GM13976 (cell line): ENCODE data around the gene DEFB119.
"Not testable (repeated sequence)": the region's sequence is repeated elsewhere in the genome, so short reads cannot be mapped to it uniquely, and the experiment has no call there.

ENCODE experiments used
- DNase-seq: peaks from one replicate; pipeline ENCODE4 v3.0.0; 2012; ENCODE audit warnings: low spot score
- in situ Hi-C: fragments of 300-500 bp; cut with MboI; formaldehyde crosslinking; loops from one replicate; pipeline ENCODE4 v1.12.0; 2022; ENCODE audit warnings: low sequenced_read_pairs, mixed read lengths, inconsistent platforms; ENCODE audit not compliant: unreplicated experiment
- TF ChIP-seq, protein P1 (sequence below): IDR thresholded peaks from 2 replicates; pipeline ENCODE4 v1.5.1; 2012; ENCODE audit warnings: borderline replicate concordance, mild to moderate bottlenecking; ENCODE audit not compliant: insufficient read depth; ENCODE audit errors: extremely low read depth, missing control alignments, control extremely low read depth

DEFB119 gene

GRCh38 chr20:31390490-31390889 lies at the start of gene DEFB119:
TSS of gene DEFB119 (minus strand) at chr20:31390590. CDS start at chr20:31390483, 107 bp downstream.
- in situ Hi-C loops: no loop called here
- DNase-seq: no peak
- TF ChIP-seq, protein P1, sequence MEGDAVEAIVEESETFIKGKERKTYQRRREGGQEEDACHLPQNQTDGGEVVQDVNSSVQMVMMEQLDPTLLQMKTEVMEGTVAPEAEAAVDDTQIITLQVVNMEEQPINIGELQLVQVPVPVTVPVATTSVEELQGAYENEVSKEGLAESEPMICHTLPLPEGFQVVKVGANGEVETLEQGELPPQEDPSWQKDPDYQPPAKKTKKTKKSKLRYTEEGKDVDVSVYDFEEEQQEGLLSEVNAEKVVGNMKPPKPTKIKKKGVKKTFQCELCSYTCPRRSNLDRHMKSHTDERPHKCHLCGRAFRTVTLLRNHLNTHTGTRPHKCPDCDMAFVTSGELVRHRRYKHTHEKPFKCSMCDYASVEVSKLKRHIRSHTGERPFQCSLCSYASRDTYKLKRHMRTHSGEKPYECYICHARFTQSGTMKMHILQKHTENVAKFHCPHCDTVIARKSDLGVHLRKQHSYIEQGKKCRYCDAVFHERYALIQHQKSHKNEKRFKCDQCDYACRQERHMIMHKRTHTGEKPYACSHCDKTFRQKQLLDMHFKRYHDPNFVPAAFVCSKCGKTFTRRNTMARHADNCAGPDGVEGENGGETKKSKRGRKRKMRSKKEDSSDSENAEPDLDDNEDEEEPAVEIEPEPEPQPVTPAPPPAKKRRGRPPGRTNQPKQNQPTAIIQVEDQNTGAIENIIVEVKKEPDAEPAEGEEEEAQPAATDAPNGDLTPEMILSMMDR: no peak

DNA sequence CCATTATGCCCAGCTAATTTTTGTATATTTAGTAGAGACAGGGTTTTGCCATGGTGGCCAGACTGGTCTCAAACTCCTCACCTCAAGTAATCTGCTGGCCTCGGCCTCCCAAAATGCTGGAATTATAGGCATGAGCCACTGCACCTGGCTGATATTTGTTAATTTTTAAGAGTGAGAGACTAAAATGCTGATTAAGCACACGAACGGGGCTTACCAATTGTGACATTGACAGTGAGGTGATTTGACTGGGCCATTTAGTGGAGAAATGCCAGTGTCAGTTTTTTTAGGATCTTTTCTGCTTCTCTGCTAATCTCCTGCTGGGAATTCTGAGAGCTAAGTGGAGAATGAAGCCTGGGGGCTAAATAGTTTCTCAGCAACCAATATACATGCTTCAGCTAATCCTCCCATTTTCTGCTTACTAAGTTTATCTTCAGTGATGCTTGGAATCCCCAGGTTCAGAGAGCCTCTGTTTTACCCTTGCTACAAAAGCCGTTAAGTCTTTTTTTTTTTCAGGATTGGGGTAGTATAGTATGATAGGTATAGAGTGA lies 40.3 kb upstream of the DEFB119 start:
- TF ChIP-seq, protein P1: no peak
- in situ Hi-C loops: no loop called here
- DNase-seq: no peak

- in situ Hi-C loops, DNase-seq: not testable (repeated sequence)
These were observed 37.2 kb upstream of the DEFB119 start for GRCh38 chr20:31427576-31427975.

DNA sequence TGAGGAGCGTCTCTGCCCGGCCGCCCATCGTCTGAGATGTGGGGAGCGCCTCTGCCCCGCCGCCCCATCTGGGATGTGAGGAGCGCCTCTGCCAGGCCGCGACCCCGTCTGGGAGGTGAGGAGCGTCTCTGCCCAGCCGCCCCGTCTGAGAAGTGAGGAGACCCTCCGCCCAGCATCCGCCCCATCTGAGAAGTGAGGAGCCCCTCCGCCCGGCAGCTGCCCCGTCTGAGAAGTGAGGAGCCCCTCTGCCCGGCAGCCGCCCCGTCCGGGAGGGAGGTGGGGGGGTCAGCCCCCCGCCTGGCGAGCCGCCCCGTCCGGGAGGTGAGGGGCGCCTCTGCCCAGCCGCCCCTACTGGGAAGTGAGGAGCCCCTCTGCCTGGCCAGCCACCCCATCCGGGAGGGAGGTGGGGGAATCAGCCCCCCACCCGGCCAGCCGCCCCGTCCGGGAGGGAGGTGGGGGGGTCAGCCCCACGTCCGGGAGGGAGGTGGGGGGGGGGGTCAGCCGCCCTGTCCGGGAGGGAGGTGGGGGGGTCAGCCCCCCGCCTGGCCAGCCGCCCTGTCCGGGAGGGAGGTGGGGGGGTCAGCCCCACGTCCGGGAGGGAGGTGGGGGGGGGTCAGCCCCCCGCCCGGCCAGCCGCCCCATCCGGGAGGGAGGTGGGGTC lies 36.6 kb upstream of the DEFB119 start:
- DNase-seq, in situ Hi-C loops: not testable (repeated sequence)

DNA sequence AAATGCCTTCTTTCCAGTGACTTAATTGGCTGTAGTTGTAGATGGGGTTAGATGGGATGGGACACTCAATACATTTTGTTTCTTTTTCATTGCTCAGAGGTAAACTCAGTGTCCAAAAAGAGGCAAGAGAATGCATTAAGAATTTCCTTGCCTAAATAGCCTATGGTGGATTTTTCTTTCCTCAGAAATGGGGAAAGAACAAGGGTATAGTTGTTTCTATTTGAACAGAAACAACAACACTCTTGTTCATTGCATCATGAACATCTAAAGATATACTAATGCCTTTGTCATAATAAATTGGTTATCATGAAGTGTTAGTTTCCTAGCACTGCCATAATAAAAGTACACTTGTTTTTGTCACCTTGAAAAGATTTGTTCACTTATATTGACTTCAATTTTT lies 35.4 kb upstream of the DEFB119 start:
- TF ChIP-seq, protein P1: no peak
- in situ Hi-C loops: no loop called here
- no peak for DNase-seq

DNA sequence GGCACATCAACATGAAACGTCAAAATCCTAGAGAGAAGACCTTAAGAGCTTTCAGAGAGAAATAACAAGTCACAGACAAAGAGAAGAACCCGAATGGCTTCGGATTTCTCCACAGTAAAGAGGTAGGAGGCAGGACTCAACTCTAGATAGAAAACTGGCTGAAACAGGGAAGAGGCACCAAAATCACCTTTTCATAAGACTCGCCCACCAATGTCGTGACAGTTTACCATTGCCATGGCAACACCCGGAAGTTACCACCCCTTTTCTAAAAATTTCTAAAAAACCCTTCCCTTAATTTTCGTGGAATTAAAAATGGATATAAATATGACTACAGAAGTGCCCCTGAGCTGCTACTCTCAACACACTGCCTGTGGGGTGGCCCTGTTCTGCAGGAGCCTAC lies 27.9 kb upstream of the DEFB119 start:
- in situ Hi-C loops: no loop called here
- TF ChIP-seq, protein P1: no peak

DNA sequence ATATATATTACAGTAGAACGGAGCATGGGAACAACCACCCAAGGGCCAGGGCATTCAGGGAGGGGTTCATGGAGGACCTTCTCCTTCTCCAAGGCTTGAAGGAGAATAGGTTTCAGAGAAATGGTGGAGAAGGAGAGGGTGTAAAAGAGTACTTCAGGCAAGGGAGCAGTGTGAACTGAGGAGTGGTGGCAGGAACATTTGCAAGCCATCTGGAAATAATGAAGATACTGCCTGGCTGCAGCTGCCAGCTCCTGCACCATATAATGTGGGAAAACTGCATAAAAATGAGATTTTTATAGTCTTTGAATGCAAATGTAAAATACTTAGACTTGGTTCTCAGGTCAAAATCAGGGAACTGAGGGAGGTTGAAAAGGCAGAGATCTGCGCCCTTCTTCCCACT lies 25.3 kb upstream of the DEFB119 start:
- TF ChIP-seq, protein P1: no peak
- in situ Hi-C loops: no loop called here
- no peak for DNase-seq

More for the DNA sequence above, 27.9 kb upstream of the DEFB119 start:
- no peak for DNase-seq

DNA sequence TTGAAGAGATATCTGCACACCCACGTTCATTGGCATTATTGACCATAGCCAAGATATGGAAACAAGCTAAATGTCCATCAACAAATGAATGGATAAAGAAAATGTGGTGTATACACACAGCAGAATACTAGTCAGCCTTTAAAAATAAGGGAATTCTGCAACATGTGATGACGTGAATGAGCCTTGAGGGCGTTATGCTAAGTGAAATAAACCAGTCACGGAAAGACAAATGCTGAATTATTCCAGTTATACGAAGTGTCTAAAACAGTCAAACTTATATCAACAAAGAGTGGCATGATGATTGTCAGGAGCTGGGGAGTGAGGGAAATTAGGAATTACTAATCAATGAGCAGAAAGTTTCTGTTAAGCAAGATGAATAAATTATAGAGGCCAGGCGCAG lies 24.0 kb upstream of the DEFB119 start:
- DNase-seq: no peak
- TF ChIP-seq, protein P1: no peak
- in situ Hi-C loops: no loop called here
